Left kidney (tissue), 2 donors: ENCODE measurements around the gene A1BG. TPM values are rescaled to one million over a fixed set of nuclear protein-coding genes. Genes with fewer than 3 reads are reported as not detected.

Experiments
- DNase-seq: peaks from one replicate; pipeline ENCODE4 v3.0.0-alpha.2; 2013
- polyA plus RNA-seq: library from polyadenylated mRNA; unstranded; fragments of 120-200 nt; gene quantifications from one replicate; pipeline ENCODE4 v1.2.1, GENCODE V29; 2013; ENCODE audit not compliant: insufficient read length

A1BG gene
- polyA plus RNA-seq, 1 donor, result 0.57 TPM

DNA sequence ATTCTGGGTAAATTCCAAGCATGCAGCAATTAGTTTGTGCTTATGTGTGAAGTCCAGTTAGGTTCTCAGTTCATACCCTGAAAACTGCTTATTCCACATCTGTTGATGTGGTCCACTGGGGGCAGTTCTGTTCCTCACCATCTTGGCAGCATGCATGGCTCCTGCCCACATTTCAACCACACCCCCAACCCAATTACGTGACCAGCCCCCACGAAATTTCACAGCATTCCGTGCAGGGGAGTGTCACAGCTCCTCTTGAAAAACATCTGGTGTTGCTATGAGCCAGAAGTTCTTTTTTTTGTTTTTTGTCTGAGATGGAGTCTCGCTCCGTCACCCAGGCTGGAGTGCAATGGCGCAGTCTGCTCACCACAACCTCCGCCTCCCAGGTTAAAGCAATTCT is 57.2 kb downstream of the A1BG start:
- no peak for DNase-seq

Other genes starting within 250 kb of the A1BG start
- 26.2 TPM for gene ZNF329, start 202.7 kb downstream of the A1BG start, polyA plus RNA-seq
- 22.8 TPM for gene ZNF274, start 170.4 kb downstream of the A1BG start, polyA plus RNA-seq
- gene ZNF544, start 124.6 kb downstream of the A1BG start, polyA plus RNA-seq, result 47.9 TPM
- 11.4 TPM for gene ZNF8, start 74.5 kb downstream of the A1BG start, polyA plus RNA-seq
- 58.1 TPM for gene ERVK3-1, start 48.1 kb downstream of the A1BG start, polyA plus RNA-seq
- 4.1 TPM for gene ZSCAN22, start 26.5 kb downstream of the A1BG start, polyA plus RNA-seq
- 4.2 TPM for gene ZNF497, start 9.3 kb upstream of the A1BG start, polyA plus RNA-seq
- gene ZNF837, start 27.5 kb upstream of the A1BG start, polyA plus RNA-seq, result 3.1 TPM
- gene RPS5, start 33.8 kb upstream of the A1BG start, polyA plus RNA-seq, result 819 TPM
- gene RNF225, start 42.2 kb upstream of the A1BG start, polyA plus RNA-seq, result not detected
- gene ZNF584, start 55.2 kb upstream of the A1BG start, polyA plus RNA-seq, result 11.7 TPM
- gene ZNF132, start 86.7 kb upstream of the A1BG start, polyA plus RNA-seq, result 16.7 TPM
- 5.4 TPM for gene ZNF324B, start 98.1 kb upstream of the A1BG start, polyA plus RNA-seq
- 9.1 TPM for gene ZNF324, start 113.6 kb upstream of the A1BG start, polyA plus RNA-seq
- 14.1 TPM for gene ZNF446, start 122.9 kb upstream of the A1BG start, polyA plus RNA-seq
- gene SLC27A5, start 158.5 kb upstream of the A1BG start, polyA plus RNA-seq, result 9.9 TPM
- gene ZBTB45, start 166.3 kb upstream of the A1BG start, polyA plus RNA-seq, result 9.1 TPM
- 706 TPM for gene TRIM28, start 190.6 kb upstream of the A1BG start, polyA plus RNA-seq
- gene CHMP2A, start 201.6 kb upstream of the A1BG start, polyA plus RNA-seq, result 101 TPM
- 95.9 TPM for gene UBE2M, start 205.1 kb upstream of the A1BG start, polyA plus RNA-seq
- gene MZF1, start 219.8 kb upstream of the A1BG start, polyA plus RNA-seq, result 50.1 TPM